Gastroesophageal sphincter (tissue), 3 donors: ENCODE measurements around the gene CCDC180.

Experiments
- CTCF ChIP-seq, 4 experiments: fragments of 200-600 bp in 2 of 4; fragments of 450-650 bp in 2 of 4; sonication (generic) in 1 of 4; IDR thresholded peaks; one replicate each; pipeline ENCODE4 v1.5.1; 2017 to 2019; ENCODE audit warnings: antibody characterized with exemption in 4 of 4, mild to moderate bottlenecking in 2 of 4, moderate library complexity in 2 of 4
- POLR2A ChIP-seq, 2 donors: fragments of 450-650 bp; IDR thresholded peaks; one replicate each; pipeline ENCODE4 v1.6.1; 2017; ENCODE audit warnings: antibody characterized with exemption in 2 of 2, mild to moderate bottlenecking in 2 of 2, moderate library complexity in 1 of 2

- TF ChIP-seq CTCF (IDR thresholded peaks at IDR 0.05), result no peak
- TF ChIP-seq POLR2A (IDR thresholded peaks at IDR 0.05), result no peak
Observed at GRCh38 chr9:97299809-97300414, 7.5 kb upstream of the CCDC180 start.
